ENCODE data around the gene STOML3.

GRCh38 chr13:38981096-38981495 lies 9.5 kb downstream of the STOML3 start:
- no peak for TF ChIP-seq EZH2phosphoT487 (IDR thresholded peaks at IDR 0.05; ENCODE audit: low read depth)
- no peak for TF ChIP-seq CTCF (IDR thresholded peaks at IDR 0.05; ENCODE audit: low read depth, low read length)
